Astrocyte (in vitro differentiated cells and primary cell): ENCODE results near the gene BEND6. TPM values are rescaled to one million over a fixed set of nuclear protein-coding genes. Genes with fewer than 3 reads are reported as not detected.

Experiments used
- DNase-seq: peaks from one replicate; pipeline ENCODE4 v3.0.0-alpha.2; 2010; ENCODE audit warnings: low read depth
- FAIRE-seq: peaks from 2 replicates; lab custom pipeline; 2011; peaks lifted over from hg19 to GRCh38; lab: Jason Lieb, UNC
- H2AFZ ChIP-seq: 2 replicates; pipeline ENCODE4 v1.6.0; 2012; ENCODE audit warnings: low read depth, low read length, inconsistent platforms
- H3K27ac ChIP-seq: 2 replicates; pipeline ENCODE4 v1.5.1; 2011; ENCODE audit warnings: low read depth, low read length, inconsistent platforms
- H3K27me3 ChIP-seq: 2 replicates; pipeline ENCODE4 v1.6.0; 2011; ENCODE audit warnings: low read length, inconsistent platforms; ENCODE audit not compliant: insufficient read depth
- H3K36me3 ChIP-seq: 2 replicates; pipeline ENCODE4 v1.5.1; 2011; ENCODE audit warnings: low read length, inconsistent platforms; ENCODE audit not compliant: insufficient read depth
- H3K4me1 ChIP-seq: 2 replicates; pipeline ENCODE4 v1.5.1; 2011; ENCODE audit warnings: low read length, inconsistent platforms; ENCODE audit not compliant: insufficient read depth
- H3K4me2 ChIP-seq: 2 replicates; pipeline ENCODE4 v1.6.0; 2012; ENCODE audit warnings: low read length, inconsistent platforms
- H3K4me3 ChIP-seq: 2 replicates; pipeline ENCODE4 v1.5.1; 2011; ENCODE audit warnings: low read depth, mild to moderate bottlenecking, low read length, inconsistent platforms; ENCODE audit not compliant: insufficient read depth
- H3K79me2 ChIP-seq: 2 replicates; pipeline ENCODE4 v1.6.0; 2012; ENCODE audit warnings: mild to moderate bottlenecking, low read length, inconsistent platforms; ENCODE audit not compliant: insufficient read depth
- H3K9ac ChIP-seq: 2 replicates; pipeline ENCODE4 v1.6.0; 2012; ENCODE audit warnings: mild to moderate bottlenecking, low read length, inconsistent platforms
- H3K9me3 ChIP-seq: 2 replicates; pipeline ENCODE4 v1.5.1; 2012; ENCODE audit warnings: low read depth, mild to moderate bottlenecking, low read length, inconsistent platforms; ENCODE audit not compliant: insufficient read depth
- H4K20me1 ChIP-seq: 2 replicates; pipeline ENCODE4 v1.6.0; 2012; ENCODE audit warnings: low read length, inconsistent platforms; ENCODE audit not compliant: insufficient read depth
- H3K27ac Mint-ChIP-seq: one replicate; pipeline ENCODE4 v1.8.0; 2021; ENCODE audit warnings: mild to moderate bottlenecking, mixed read lengths; ENCODE audit not compliant: unreplicated experiment
- H3K27me3 Mint-ChIP-seq: one replicate; pipeline ENCODE4 v1.8.0; 2021; ENCODE audit warnings: low read depth, mixed read lengths; ENCODE audit not compliant: unreplicated experiment
- H3K36me3 Mint-ChIP-seq: one replicate; pipeline ENCODE4 v1.8.0; 2021; ENCODE audit warnings: low read depth, mixed read lengths; ENCODE audit not compliant: unreplicated experiment
- H3K4me1 Mint-ChIP-seq: one replicate; pipeline ENCODE4 v1.8.0; 2021; ENCODE audit warnings: low read depth, mixed read lengths; ENCODE audit not compliant: unreplicated experiment
- H3K4me3 Mint-ChIP-seq: one replicate; pipeline ENCODE4 v1.8.0; 2021; ENCODE audit warnings: mild to moderate bottlenecking, moderate library complexity, mixed read lengths; ENCODE audit not compliant: unreplicated experiment
- H3K9me3 Mint-ChIP-seq: one replicate; pipeline ENCODE4 v1.8.0; 2021; ENCODE audit warnings: mild to moderate bottlenecking, mixed read lengths; ENCODE audit not compliant: unreplicated experiment
- CTCF ChIP-seq: IDR thresholded peaks from 2 replicates; pipeline ENCODE4 v1.5.1; 2011; ENCODE audit warnings: low read depth, mild to moderate bottlenecking, inconsistent platforms, low read length, moderate library complexity; ENCODE audit not compliant: insufficient read depth
- EZH2 ChIP-seq: IDR thresholded peaks from 2 replicates; pipeline ENCODE4 v1.6.1; 2012; ENCODE audit warnings: mild to moderate bottlenecking, low read length, inconsistent platforms; ENCODE audit not compliant: insufficient read depth
- total RNA-seq: library from RNA; stranded (reverse); gene quantifications from 2 replicates; pipeline ENCODE4 v1.2.1, GENCODE V29; 2021

The BEND6 gene
- total RNA-seq, 1 donor from 2014 or later = 8.3 TPM

GRCh38 chr6:56930846-56931245 lies 24.1 kb upstream of the BEND6 start:
- peaks cover 7% of the 10 kb centered on the region for H3K4me1 Mint-ChIP-seq
- Histone ChIP-seq H3K4me1 (peaks cover 12% of the 10 kb centered on the region), H3K4me2 (no peak overlapping the region), H2AFZ (no peak overlapping the region), H3K27ac (no peak overlapping the region), H4K20me1 (peaks cover 4% of the 10 kb centered on the region), H3K4me3 (no peak overlapping the region), H3K9ac (no peak overlapping the region), H3K36me3 (no peaks in the 10 kb centered on the region), H3K9me3 (no peaks in the 10 kb centered on the region), H3K27me3 (no peaks in the 10 kb centered on the region), H3K79me2 (no peaks in the 10 kb centered on the region)
- H3K27ac Mint-ChIP-seq = no peak overlapping the region
- DNase-seq (no peak), FAIRE-seq (no peak)
- no peak overlapping the region for H3K4me3 Mint-ChIP-seq
- TF ChIP-seq CTCF (no peak), EZH2 (no peak)
- H3K36me3 Mint-ChIP-seq = peaks cover 9% of the 10 kb centered on the region
- H3K27me3 Mint-ChIP-seq = peaks cover 1% of the 10 kb centered on the region
- H3K9me3 Mint-ChIP-seq = peaks cover 1% of the 10 kb centered on the region

GRCh38 chr6:56932910-56933477 lies 21.9 kb upstream of the BEND6 start:
- H4K20me1 ChIP-seq = no peaks in the 10 kb centered on the region
- no peaks in the 10 kb centered on the region for H3K9me3 ChIP-seq
- TF ChIP-seq CTCF (no peak), EZH2 (no peak)
- Mint-ChIP-seq H3K27ac (no peak overlapping the region), H3K36me3 (peaks cover 9% of the 10 kb centered on the region), H3K27me3 (peaks cover 1% of the 10 kb centered on the region), H3K9me3 (peaks cover 1% of the 10 kb centered on the region), H3K4me3 (no peak overlapping the region), H3K4me1 (peaks cover 6% of the 10 kb centered on the region)
- no peak overlapping the region for H3K9ac ChIP-seq
- no peak overlapping the region for H3K4me3 ChIP-seq
- H3K4me1 ChIP-seq = peaks cover 8% of the 10 kb centered on the region
- peaks cover 8% of the 10 kb centered on the region for H3K79me2 ChIP-seq
- no peak for FAIRE-seq
- H2AFZ ChIP-seq = no peak overlapping the region
- no peak overlapping the region for H3K4me2 ChIP-seq
- no peaks in the 10 kb centered on the region for H3K27me3 ChIP-seq
- H3K36me3 ChIP-seq = no peaks in the 10 kb centered on the region
- H3K27ac ChIP-seq = no peak overlapping the region
- DNase-seq = no peak

GRCh38 chr6:56933650-56934049 lies 21.3 kb upstream of the BEND6 start:
- FAIRE-seq = no peak
- no peaks in the 10 kb centered on the region for H3K27me3 ChIP-seq
- no peaks in the 10 kb centered on the region for H3K36me3 ChIP-seq
- H3K9me3 Mint-ChIP-seq = peaks cover 1% of the 10 kb centered on the region
- DNase-seq = peak; percentile 32
- H3K4me3 ChIP-seq = no peak overlapping the region
- peaks cover 9% of the 10 kb centered on the region for H3K36me3 Mint-ChIP-seq
- no peak overlapping the region for H3K27ac ChIP-seq
- TF ChIP-seq CTCF (no peak), EZH2 (no peak)
- peaks cover 8% of the 10 kb centered on the region for H3K79me2 ChIP-seq
- H3K27ac Mint-ChIP-seq = no peak overlapping the region
- no peak overlapping the region for H3K4me2 ChIP-seq
- no peaks in the 10 kb centered on the region for H3K9me3 ChIP-seq
- no peak overlapping the region for H3K9ac ChIP-seq
- peaks cover 13% of the 10 kb centered on the region for H3K4me1 ChIP-seq
- H2AFZ ChIP-seq = no peak overlapping the region
- H3K4me3 Mint-ChIP-seq = no peak overlapping the region
- peaks cover 1% of the 10 kb centered on the region for H3K27me3 Mint-ChIP-seq
- H4K20me1 ChIP-seq = no peaks in the 10 kb centered on the region
- H3K4me1 Mint-ChIP-seq = peaks cover 12% of the 10 kb centered on the region
